Embryonic facial prominence (tissue), 1 donor: ENCODE results near the gene HM13.
"Not testable (repeated sequence)": the region's sequence is repeated elsewhere in the genome, so short reads cannot be mapped to it uniquely, and the experiment has no call there.

Experiments
- DNase-seq: peaks from one replicate; pipeline ENCODE4 v3.0.0-alpha.2; 2016; ENCODE audit errors: extremely low spot score

HM13 gene

DNA sequence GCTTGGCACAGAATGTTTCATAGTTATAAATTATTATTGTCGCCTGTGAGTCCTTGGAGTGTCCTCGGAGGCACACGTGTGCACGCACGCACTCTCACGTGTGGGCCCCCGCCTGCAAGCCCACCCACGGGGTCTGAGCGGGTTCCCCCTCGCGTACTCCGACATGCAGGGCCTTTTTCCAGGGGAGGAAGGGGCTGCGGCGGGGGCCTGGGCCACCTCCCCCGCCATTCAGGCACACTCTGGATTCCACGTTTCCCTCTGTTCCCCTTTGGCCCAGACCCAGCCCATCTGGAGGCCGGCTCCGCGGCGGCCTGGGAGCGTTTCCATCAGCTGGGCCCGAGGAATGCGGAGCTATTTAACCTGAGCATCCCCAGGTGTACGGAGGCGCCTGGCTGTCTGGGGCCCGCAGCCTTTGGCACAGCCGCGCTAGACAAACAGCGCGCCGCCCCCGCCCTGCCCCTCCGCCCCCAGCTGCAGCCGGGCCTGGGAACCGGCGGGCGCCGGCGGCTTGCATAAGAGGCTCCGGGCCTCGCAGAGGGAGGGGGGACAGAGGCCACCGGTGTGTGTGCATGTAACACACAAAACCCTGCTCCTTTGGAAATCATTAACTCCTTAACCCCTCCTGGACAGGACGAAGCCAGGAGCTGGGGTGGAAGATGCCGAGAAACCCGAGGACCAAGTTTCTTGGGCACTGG is 94.2 kb downstream of the HM13 start:
- peak; percentile 76 for DNase-seq

DNA sequence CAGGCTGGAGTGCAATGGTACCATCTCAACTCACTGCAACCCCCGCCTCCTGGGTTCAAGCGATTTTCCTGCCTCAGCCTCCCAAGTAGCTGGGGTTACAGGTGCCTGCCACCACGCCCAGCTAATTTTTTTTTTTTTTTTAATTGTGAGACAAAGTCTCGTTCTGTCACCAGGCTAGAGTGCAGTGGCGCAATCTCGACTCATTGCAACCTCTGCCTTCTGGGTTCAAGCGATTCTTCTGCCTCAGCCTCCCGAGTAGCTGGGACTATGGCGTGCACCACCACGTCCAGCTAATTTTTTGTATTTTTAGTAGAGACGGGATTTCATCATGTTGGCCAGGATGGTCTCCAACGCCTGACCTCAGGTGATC is 98.0 kb downstream of the HM13 start:
- DNase-seq, result not testable (repeated sequence)

DNA sequence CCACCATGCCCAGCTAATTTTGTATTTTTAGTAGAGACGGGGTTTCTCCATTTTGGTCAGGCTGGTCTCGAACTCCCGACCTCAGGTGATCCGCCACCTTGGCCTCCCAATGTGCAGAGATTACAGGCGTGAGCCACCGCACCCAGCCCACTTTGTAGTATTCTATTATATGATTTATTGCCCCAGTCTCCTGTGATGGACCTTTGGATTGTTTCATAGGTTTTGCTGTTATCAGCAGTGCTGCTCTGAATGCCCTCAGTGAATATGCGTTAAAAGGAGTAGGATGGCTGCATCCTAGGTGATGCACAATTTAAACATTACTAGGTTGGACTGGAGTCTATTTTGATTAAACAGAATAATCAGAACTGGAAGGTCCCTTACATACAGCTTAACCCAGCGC is 101.2 kb downstream of the HM13 start:
- DNase-seq, result no peak

DNA sequence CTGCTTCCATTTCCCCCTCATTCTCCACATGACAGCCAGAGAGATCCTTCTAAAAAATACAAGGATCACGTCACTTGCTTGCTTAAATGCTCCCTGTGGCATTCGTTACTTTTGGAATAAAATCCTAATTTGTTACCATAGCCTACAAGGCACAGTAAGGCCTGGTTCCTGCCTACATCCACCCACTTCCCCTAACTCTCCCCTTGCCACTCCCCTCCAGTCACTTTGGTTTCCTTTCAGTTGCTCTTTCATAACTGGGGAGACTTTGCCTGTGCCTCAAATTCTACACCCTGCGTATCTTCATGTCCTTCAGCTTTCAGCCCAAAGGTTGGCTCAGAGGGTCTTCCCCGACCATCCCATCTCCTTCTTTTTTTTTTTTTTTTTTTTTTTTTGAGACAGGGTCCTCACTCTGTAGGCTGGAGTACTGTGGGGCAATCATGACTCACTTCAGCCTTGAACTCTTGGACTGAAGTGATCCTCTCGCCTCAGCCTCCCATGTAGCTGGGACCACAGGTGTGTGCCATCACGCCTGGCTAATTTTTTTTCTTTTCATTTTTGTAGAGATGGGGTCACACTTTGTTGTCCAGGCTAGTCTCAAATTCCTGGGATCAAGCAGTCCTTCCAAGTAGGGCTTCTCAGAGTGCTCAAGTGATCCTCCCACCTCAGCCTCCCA is 103.3 kb downstream of the HM13 start:
- no peak for DNase-seq
